Measurements from ENCODE around the gene PPFIA4. TPM values are rescaled to one million over a fixed set of nuclear protein-coding genes. Genes with fewer than 3 reads are reported as not detected.

PPFIA4 gene
- total and polyA plus RNA-seq, 9 of the 15 experiments (the other 6 are each of a cell fraction or from before 2014, with no cell fraction given), result 0.07 to 12.0 (median 0.70) TPM

DNA sequence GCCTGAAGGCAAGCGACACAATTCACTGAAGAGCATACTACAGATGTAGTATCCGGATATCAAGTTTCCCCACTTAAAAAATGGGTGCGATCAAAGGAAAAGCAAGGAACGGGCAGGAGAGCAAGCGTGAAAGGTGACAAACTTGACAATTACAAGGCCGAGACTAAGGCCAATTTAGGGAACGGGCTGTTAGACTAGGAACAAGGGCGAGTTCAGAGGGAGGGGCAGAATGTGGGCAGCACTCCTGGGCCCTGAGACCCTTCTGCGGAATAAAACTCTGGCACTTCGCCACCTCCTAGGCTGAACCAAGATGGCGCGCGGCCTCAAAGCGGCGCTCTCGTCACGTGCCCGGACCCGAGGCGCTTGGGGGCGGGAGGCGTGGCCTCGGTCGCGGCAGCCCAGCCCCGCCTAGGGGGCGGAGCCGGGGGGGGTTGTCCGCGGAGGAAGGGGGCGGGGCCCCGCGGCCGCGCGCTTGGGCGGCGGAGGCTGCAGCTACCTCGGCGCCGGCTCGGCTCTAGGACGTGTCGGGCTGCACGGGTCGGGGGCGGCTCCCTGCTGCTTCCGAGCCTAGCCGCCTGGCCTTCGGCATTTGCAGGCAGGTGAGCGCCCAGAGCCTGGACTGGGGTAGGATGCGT, at the start of gene PPFIA4 (continued):
- TF ChIP-seq, protein P1, sequence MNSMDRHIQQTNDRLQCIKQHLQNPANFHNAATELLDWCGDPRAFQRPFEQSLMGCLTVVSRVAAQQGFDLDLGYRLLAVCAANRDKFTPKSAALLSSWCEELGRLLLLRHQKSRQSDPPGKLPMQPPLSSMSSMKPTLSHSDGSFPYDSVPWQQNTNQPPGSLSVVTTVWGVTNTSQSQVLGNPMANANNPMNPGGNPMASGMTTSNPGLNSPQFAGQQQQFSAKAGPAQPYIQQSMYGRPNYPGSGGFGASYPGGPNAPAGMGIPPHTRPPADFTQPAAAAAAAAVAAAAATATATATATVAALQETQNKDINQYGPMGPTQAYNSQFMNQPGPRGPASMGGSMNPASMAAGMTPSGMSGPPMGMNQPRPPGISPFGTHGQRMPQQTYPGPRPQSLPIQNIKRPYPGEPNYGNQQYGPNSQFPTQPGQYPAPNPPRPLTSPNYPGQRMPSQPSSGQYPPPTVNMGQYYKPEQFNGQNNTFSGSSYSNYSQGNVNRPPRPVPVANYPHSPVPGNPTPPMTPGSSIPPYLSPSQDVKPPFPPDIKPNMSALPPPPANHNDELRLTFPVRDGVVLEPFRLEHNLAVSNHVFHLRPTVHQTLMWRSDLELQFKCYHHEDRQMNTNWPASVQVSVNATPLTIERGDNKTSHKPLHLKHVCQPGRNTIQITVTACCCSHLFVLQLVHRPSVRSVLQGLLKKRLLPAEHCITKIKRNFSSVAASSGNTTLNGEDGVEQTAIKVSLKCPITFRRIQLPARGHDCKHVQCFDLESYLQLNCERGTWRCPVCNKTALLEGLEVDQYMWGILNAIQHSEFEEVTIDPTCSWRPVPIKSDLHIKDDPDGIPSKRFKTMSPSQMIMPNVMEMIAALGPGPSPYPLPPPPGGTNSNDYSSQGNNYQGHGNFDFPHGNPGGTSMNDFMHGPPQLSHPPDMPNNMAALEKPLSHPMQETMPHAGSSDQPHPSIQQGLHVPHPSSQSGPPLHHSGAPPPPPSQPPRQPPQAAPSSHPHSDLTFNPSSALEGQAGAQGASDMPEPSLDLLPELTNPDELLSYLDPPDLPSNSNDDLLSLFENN (IDR thresholded peaks at IDR 0.05; ENCODE audit: low read depth in 2 of 2, low read length in 2 of 2), result 0 out of 4 replicates have a peak, but pooled peaks of 1 of the 2 experiments have one; percentile 43
- TF ChIP-seq NCOA1 (IDR thresholded peaks at IDR 0.05; ENCODE audit: low read depth), result peak; percentile 42; the same call in 1 of the 2 replicates
- no peak for TF ChIP-seq ZNF699 (CRISPR knock-in tag; IDR thresholded peaks at IDR 0.05; ENCODE audit: insufficient replicate concordance)
- peak; percentile 99 for TF ChIP-seq BHLHE40 (IDR thresholded peaks at IDR 0.05; ENCODE audit: low read length)
- no peak for TF ChIP-seq SIN3A (IDR thresholded peaks at IDR 0.05; ENCODE audit: borderline replicate concordance in 2 of 2, control insufficient read depth in 1 of 2, low read depth in 2 of 2, low read length in 2 of 2)
- TF ChIP-seq HLTF (IDR thresholded peaks at IDR 0.05), result peak; percentile 57; the same call in 1 of the 2 replicates
- TF ChIP-seq, protein P2, sequence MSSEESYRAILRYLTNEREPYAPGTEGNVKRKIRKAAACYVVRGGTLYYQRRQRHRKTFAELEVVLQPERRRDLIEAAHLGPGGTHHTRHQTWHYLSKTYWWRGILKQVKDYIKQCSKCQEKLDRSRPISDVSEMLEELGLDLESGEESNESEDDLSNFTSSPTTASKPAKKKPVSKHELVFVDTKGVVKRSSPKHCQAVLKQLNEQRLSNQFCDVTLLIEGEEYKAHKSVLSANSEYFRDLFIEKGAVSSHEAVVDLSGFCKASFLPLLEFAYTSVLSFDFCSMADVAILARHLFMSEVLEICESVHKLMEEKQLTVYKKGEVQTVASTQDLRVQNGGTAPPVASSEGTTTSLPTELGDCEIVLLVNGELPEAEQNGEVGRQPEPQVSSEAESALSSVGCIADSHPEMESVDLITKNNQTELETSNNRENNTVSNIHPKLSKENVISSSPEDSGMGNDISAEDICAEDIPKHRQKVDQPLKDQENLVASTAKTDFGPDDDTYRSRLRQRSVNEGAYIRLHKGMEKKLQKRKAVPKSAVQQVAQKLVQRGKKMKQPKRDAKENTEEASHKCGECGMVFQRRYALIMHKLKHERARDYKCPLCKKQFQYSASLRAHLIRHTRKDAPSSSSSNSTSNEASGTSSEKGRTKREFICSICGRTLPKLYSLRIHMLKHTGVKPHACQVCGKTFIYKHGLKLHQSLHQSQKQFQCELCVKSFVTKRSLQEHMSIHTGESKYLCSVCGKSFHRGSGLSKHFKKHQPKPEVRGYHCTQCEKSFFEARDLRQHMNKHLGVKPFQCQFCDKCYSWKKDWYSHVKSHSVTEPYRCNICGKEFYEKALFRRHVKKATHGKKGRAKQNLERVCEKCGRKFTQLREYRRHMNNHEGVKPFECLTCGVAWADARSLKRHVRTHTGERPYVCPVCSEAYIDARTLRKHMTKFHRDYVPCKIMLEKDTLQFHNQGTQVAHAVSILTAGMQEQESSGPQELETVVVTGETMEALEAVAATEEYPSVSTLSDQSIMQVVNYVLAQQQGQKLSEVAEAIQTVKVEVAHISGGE (CRISPR knock-in tag; IDR thresholded peaks at IDR 0.05), result peak in 1 of 3 experiments; percentile 75; a peak in 2 of 6 replicates
- no peak for TF ChIP-seq WHSC1 (IDR thresholded peaks at IDR 0.05; ENCODE audit: low read length)
- TF ChIP-seq NFXL1 (CRISPR knock-in tag; IDR thresholded peaks at IDR 0.05), result peak; percentile 71; the same call in 1 of the 2 replicates
- TF ChIP-seq, protein P3, sequence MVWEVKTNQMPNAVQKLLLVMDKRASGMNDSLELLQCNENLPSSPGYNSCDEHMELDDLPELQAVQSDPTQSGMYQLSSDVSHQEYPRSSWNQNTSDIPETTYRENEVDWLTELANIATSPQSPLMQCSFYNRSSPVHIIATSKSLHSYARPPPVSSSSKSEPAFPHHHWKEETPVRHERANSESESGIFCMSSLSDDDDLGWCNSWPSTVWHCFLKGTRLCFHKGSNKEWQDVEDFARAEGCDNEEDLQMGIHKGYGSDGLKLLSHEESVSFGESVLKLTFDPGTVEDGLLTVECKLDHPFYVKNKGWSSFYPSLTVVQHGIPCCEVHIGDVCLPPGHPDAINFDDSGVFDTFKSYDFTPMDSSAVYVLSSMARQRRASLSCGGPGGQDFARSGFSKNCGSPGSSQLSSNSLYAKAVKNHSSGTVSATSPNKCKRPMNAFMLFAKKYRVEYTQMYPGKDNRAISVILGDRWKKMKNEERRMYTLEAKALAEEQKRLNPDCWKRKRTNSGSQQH (CRISPR knock-in tag; IDR thresholded peaks at IDR 0.05), result peak; percentile 89; the same call in 1 of the 2 replicates
- no peak for TF ChIP-seq DACH1 (IDR thresholded peaks at IDR 0.05; ENCODE audit: partially characterized antibody)
- TF ChIP-seq, protein P4, sequence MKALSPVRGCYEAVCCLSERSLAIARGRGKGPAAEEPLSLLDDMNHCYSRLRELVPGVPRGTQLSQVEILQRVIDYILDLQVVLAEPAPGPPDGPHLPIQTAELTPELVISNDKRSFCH (CRISPR knock-in tag; IDR thresholded peaks at IDR 0.05), result no peak
- TF ChIP-seq, protein P4 (tag; IDR thresholded peaks at IDR 0.05), result peak; percentile 98
- 0 out of 2 replicates have a peak, but pooled peaks have one; percentile 24 for TF ChIP-seq ZNF3 (CRISPR knock-in tag; IDR thresholded peaks at IDR 0.05)
- TF ChIP-seq ZNF436 (CRISPR knock-in tag; IDR thresholded peaks at IDR 0.05), result no peak
- no peak; the same call in 1 of the 2 replicates for TF ChIP-seq RFX7 (CRISPR knock-in tag; IDR thresholded peaks at IDR 0.05)
- TF ChIP-seq ZNF133 (CRISPR knock-in tag; IDR thresholded peaks at IDR 0.05), result peak; percentile 84; the same call in 1 of the 2 replicates
